GM18907 (cell line): ENCODE measurements around the gene LPP.

Source experiments
- ATAC-seq: cut with Tn5 transposase; IDR thresholded peaks from one replicate; pipeline ENCODE4 v1.9.1; 2021; ENCODE audit warnings: mild to moderate bottlenecking, moderate library complexity; ENCODE audit not compliant: unreplicated experiment

The LPP gene

DNA sequence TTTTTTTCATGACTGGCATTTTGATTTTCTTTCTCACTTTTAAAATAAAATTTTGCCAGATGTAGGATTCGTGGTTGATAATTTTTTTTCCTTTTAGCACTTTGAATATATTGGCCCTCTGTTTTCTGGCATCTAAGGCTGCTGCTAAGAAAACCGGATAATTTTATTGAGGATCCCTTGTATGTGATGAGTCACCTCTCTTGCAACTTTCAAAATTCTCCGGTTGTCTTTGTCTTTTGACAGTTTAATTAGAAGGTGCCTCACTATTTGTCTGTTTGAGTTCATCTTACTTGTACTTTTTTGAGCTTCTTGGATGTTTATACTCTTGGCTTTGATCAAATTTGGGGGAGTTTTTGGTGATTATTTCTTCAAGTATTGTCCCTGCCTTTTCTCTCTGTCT lies 349.7 kb downstream of the LPP start:
- ATAC-seq = no peak

GRCh38 chr3:188505151-188505550 lies 351.2 kb downstream of the LPP start:
- no peak for ATAC-seq

- ATAC-seq = no peak
Measured at GRCh38 chr3:188505911-188506310, 352.0 kb downstream of the LPP start.

DNA sequence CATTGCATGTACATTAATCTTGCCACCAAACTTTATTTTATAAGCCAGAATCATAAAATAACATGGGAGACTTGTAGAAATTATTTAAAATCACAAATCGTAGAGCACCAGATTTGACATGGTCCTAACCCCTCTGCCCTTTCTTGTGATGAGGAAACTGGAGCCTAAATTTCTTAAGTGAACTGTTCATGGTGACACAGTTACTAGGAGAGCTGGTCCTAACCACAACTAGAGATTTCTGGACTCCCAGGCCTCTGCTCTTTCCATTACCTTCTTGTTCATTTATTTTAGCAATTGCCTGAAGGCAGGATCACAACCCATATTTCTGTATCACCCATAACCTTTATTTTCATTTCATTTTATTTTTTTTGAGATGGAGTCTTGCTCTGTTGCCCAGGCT lies 352.5 kb downstream of the LPP start:
- ATAC-seq = no peak

DNA sequence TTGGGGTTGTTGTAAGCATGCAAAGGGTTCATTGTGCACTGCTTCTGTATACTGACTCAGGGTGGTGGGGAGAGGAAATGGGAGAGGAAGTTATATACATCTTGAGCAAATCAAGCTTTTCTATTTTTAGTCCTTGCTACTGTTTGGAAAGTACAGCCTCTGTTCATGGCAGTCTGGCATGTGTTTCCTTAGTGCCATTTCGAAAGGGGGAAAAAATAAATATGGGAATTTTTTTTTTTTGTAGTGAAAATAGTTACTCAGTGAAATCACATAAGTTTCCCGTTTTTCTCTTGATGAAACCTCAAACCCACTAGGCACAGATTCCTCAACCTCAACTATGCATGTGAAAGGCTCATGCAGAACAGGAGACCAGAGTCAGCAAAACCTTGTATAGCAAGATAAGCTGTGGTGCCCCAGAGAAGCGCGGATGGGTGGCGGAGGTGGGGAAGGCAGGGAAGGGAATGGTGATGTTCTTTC lies 353.3 kb downstream of the LPP start:
- no peak for ATAC-seq

DNA sequence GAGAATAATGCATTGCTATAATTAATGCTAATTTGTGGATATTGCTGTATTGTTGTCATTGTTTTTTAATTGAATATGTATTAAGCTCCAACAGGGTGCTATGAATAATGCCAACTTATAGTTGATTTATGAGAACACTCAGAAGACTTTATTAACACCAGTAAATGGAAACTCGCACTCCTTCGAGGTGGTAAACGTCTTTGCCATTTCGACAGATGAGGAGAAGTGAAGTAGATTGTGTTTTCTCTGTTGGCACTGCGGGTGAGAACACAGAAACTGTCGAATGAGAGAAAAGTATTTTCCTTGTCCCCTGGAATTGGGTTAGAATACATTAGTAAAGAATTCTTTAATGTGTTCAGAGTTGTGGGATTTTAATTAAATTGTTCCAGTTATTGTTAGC lies 354.5 kb downstream of the LPP start:
- no peak for ATAC-seq

DNA sequence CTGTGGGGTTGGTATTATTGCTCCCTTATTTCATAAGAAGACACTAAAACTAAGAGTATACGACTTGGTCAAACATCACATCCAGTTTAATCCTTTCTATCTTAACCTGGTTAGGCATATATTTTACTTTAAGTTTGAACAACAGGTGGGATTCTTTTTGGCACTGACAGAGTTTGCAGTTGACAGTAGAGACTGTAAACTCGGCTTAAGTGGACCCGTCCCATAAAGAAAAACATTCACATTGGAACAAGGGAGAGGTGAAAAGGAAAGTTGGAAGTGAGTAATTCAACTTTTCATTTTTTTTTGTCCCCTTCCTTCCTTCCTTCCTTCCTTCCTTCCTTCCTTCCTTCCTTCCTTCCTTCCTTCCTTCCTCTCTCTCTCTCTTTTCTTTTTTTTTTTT lies 355.4 kb downstream of the LPP start:
- ATAC-seq = no peak

GRCh38 chr3:188510366-188510765 lies 356.4 kb downstream of the LPP start:
- no peak for ATAC-seq

DNA sequence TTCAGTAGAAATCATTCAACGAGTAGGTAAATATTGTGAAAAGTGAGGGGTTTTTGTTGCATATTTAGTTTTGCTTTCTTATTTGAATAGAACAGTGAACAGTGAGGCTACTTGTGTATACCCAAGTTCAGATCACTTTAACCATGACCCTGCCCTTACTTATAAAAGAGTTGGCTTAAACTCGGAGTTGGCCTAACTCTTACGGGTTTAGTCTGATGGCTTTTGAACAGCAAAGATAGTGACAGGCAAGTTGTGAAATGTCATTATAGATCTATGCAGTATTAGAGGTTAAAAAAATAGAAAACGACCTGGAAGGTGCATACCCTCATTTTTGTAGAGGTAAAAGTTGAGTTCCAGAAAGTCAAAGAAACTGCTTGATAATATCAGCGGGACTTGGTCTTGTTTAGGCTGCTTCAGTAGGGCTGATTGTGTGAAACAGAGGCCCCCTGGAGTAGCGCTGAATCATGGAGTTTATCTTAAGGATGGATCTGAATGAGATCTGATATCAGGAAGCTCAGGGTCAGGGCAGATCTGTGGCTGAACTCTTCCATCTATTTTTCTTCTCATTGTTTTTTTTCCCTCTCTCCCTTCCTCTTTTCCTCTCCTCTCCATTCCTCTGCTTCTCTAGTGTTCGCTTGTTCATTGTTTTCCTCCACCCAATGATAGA lies 359.8 kb downstream of the LPP start:
- ATAC-seq = no peak

- no peak for ATAC-seq
Measured at GRCh38 chr3:188516515-188516914, 362.6 kb downstream of the LPP start.

- no peak for ATAC-seq
Measured at GRCh38 chr3:188518416-188518815, 364.5 kb downstream of the LPP start.

DNA sequence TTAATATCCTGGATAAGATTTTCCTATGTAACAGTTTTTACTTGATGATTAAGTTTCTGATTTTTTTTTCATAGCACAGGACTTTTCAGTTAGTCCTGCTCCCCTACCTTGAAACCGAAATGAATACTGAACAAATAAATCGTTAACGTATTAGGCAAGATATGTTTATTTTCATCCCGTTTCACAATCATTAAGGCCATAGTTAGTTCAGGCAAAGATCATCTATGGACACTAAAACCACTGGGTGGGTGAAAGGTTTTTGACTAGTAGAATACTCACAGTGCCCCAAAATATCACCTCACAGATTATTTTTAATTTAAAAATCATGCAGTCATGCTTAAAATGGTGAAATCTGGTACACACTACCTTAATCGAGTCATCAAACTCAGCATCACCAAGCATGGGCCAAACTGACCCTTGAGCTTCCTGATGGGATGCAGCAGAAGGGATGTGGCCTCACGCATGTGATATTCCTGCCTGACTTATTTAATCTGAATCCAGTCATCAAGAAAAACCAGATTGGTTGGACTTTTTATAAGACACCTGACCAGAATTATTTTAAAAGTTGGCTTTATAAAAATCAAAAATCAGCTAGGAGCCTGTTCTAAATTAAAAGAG lies 365.0 kb downstream of the LPP start:
- ATAC-seq = no peak

- ATAC-seq = no peak
Measured at GRCh38 chr3:188520466-188520865, 366.5 kb downstream of the LPP start.

DNA sequence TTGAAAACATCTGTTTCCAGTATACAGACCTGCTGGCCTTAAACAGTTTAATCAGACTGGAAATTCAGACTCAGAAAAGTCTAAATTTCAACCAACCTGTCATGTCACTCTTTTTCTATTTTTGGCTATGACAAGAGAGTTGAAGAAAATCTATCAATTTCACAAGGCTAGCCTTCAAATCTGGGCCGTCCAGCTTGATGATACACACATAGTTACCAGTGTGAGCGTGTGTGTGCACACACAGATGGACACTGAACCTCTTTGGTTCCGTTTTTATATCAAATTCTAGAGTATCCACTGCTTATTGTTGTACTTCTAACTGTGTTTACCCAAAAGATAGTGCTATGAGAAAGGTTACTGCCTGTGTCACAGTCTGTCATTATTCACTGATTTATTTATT lies 368.2 kb downstream of the LPP start:
- ATAC-seq = no peak

DNA sequence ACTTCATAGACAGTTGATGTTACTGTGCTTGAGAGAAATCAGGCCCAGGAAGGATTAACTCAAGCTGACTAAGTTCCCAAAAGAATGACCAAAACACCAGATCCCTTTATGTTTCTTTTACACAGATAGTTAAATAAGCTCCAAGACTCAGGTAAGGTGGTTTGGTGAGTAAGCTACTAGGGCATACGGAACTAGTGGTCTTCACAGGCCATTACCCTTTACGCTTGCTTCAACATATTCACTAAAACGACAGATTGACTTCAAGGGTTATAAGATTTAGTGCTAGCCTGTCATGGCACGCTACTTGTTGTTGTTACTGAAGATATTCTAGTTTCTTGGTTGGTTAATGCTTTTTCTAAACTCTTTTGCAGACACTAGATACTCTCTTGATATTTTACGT lies 369.3 kb downstream of the LPP start:
- no peak for ATAC-seq

GRCh38 chr3:188524052-188524451 lies 370.1 kb downstream of the LPP start:
- ATAC-seq = no peak

GRCh38 chr3:188526057-188526456 lies 372.1 kb downstream of the LPP start:
- no peak for ATAC-seq

DNA sequence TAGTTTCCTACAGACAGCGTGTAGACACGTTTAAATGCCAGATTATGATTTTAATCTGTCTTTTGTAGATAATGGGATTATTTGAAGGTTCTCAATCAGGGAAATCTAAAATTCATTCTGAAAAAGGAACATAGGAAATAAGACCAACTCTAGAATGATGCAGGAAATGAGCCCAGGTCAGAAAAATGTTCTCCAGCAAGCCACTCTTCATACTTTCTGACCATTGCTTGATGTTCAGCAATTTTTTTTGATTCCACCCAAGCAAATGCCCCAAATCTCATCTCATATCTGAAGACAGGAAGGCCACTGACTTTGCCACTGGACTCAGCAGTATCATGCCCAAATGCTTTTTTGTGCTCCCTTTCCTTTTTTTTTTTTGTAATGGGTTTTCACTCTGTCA lies 373.4 kb downstream of the LPP start:
- no peak for ATAC-seq

DNA sequence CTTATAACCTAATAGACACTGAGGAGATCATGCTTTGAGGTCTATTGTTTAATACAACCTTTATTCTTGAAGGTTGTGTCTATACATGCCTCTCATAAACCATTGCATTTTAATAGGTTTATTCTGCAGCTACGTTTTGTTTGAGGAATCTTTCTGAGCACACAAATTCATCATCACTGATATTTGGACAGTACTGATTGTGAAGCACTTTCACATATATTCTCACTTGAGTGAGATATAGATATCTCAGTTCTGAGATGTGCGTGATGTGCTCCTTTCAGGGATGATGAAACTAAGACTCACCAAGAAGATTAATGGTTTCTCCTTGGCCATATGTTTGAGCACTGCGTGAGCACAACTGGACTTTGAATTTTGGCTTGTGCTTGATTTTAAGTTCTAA lies 374.4 kb downstream of the LPP start:
- ATAC-seq = no peak

GRCh38 chr3:188529228-188529627 lies 375.3 kb downstream of the LPP start:
- no peak for ATAC-seq

- ATAC-seq = no peak
Measured at GRCh38 chr3:188530226-188530625, 376.3 kb downstream of the LPP start.

GRCh38 chr3:188531210-188531609 lies 377.3 kb downstream of the LPP start:
- ATAC-seq = no peak

- ATAC-seq = no peak
Measured at GRCh38 chr3:188533172-188533571, 379.2 kb downstream of the LPP start.
